Ovary (tissue), 9 donors: Measurements from ENCODE around the gene PLBD2. TPM values are rescaled to one million over a fixed set of nuclear protein-coding genes. Genes with fewer than 3 reads are reported as not detected.

ENCODE experiments used
- DNase-seq, 5 donors: peaks; one replicate each; pipeline ENCODE4 v3.0.0-alpha.2; 2019 to 2020
- H3K27ac ChIP-seq, 2 donors: fragments of 200-600 bp; one replicate each; pipeline versions ENCODE4 v1.5.1 to v1.8.0; 2019 to 2022
- H3K27me3 ChIP-seq: fragments of 200-600 bp; one replicate; pipeline ENCODE4 v1.8.0; 2022
- H3K36me3 ChIP-seq: fragments of 200-600 bp; sonication (generic); one replicate; pipeline ENCODE4 v1.5.1; 2019
- H3K4me1 ChIP-seq: one replicate; pipeline ENCODE4 v1.8.1; 2013; ENCODE audit warnings: mild to moderate bottlenecking, moderate library complexity; ENCODE audit not compliant: insufficient read depth
- H3K4me3 ChIP-seq: fragments of 200-600 bp; sonication (generic); one replicate; pipeline ENCODE4 v1.5.1; 2017
- H3K9me3 ChIP-seq, 2 donors: fragments of 200-600 bp in 1 of 2; sonication (generic) in 1 of 2; one replicate each; pipeline versions ENCODE4 v1.5.1 to v1.8.1; 2013 to 2019; ENCODE audit warnings: mild to moderate bottlenecking in 1 of 2, moderate library complexity in 1 of 2
- CTCF ChIP-seq, 3 donors: fragments of 450-650 bp in 2 of 3; fragments of 200-600 bp in 1 of 3; IDR thresholded peaks; one replicate each; pipeline versions ENCODE4 v1.5.1 to v1.8.0; 2016 to 2022; ENCODE audit warnings: antibody characterized with exemption in 3 of 3, mild to moderate bottlenecking in 1 of 3
- EP300 ChIP-seq: sonication (generic); formaldehyde crosslinking; IDR thresholded peaks from one replicate; pipeline ENCODE4 v1.6.1; 2017; ENCODE audit warnings: antibody characterized with exemption
- POLR2A ChIP-seq: fragments of 450-650 bp; IDR thresholded peaks from one replicate; pipeline ENCODE4 v1.6.1; 2017; ENCODE audit warnings: antibody characterized with exemption, mild to moderate bottlenecking, moderate library complexity
- WGBS, 3 donors: extraction: QIAGEN DNeasy Blood & Tissue Kit in 1 of 3; methylation state at CpG; one replicate each; pipeline versions ENCODE4 v1.1.5 to v1.1.7; 2013 to 2017; 5-methylcytosine and 5-hydroxymethylcytosine counted together
- intact Hi-C, 4 donors: fragments of 100-400 bp; cut with DNase I; formaldehyde crosslinking; loops; one replicate each; pipeline versions ENCODE4 v1.11.0 to v1.15.1; 2022 to 2023
- polyA plus RNA-seq, 2 donors: library from polyadenylated mRNA; stranded (reverse); fragments of 200-250 nt in 1 of 2; fragments of 350-450 nt in 1 of 2; fragmentation: Illumina TruSeq in 1 of 2; extraction: RNeasy Lipid Tissue Mini Kit (QIAGEN cat#74804) in 1 of 2; gene quantifications; one replicate each; pipeline ENCODE4 v1.2.3, GENCODE V29; 2013 to 2014
- total RNA-seq, 7 donors: library from RNA; depleted of rRNA in 2 of 7; stranded (reverse); fragments of >200 nt in 2 of 7; fragmentation: NEBNext Ultra II Directional in 3 of 7; extraction: Animal tissue kit (Norgen Biotek cat#: 25700) in 3 of 7; gene quantifications; one replicate each; pipeline versions ENCODE4 v1.1.0 to v1.2.4, GENCODE V29; 2016 to 2023
- donor health status: DM: no; HTN: no; CAD: no; lungs with moderate emphysema.
- donor health status: DM: no; HTN: no; CAD: no.
- donor health status: Bipolar disorder and iron deficiency.
- donor health status: DM: yes; HTN: yes; CAD: no.
- donor health status: DM: no; HTN: no; CAD: no.
- donor health status: DM: yes; HTN: yes; CAD: no.

The PLBD2 gene
- total and polyA plus RNA-seq, 9 donors: 31.5 to 135 (median 81.9) TPM

- TF ChIP-seq CTCF (IDR thresholded peaks at IDR 0.05) (no peak), EP300 (no peak), POLR2A (no peak)
- no peak for DNase-seq
- Histone ChIP-seq H3K4me1 (peaks cover 5% of the 10 kb centered on the region), H3K27ac (no peak overlapping the region), H3K9me3 (no peaks in the 10 kb centered on the region), H3K27me3 (no peaks in the 10 kb centered on the region), H3K36me3 (no peaks in the 10 kb centered on the region), H3K4me3 (no peak overlapping the region)
- intact Hi-C loops: loop anchor here in 1 of 4 donors (10.0 kb wide), 1 partner anchor 174 kb away; no protein-coding TSS in a partner anchor
- 85 to 88% (median 87%) methylated on average over 4 of the region's 4 CpGs for WGBS, 3 donors
These were observed 9.9 kb downstream of the PLBD2 start for GRCh38 chr12:113368331-113368730.

- H3K4me1 ChIP-seq: peaks cover 5% of the 10 kb centered on the region
- TF ChIP-seq CTCF (IDR thresholded peaks at IDR 0.05) (no peak), POLR2A (no peak), EP300 (no peak)
- 58 to 69% (median 61%) methylated on average over 6 of the region's 6 CpGs for WGBS, 3 donors
- intact Hi-C loops: loop anchor here in 1 of 4 donors (10.0 kb wide), 1 partner anchor 175 kb away; no protein-coding TSS in a partner anchor
- H3K27ac ChIP-seq: no peak overlapping the region
- H3K36me3 ChIP-seq: no peaks in the 10 kb centered on the region
- no peak overlapping the region for H3K4me3 ChIP-seq
- H3K9me3 ChIP-seq: no peaks in the 10 kb centered on the region
- H3K27me3 ChIP-seq: no peaks in the 10 kb centered on the region
- DNase-seq: no peak
These were observed 11.1 kb downstream of the PLBD2 start for GRCh38 chr12:113369391-113369985.

- H3K4me1 ChIP-seq: no peaks in the 10 kb centered on the region
- 77 to 82% (median 82%) methylated on average over 7 of the region's 7 CpGs for WGBS, 3 donors
- H3K4me3 ChIP-seq: no peak overlapping the region
- TF ChIP-seq EP300 (no peak), CTCF (IDR thresholded peaks at IDR 0.05) (no peak)
- no peak for DNase-seq
- H3K27me3 ChIP-seq: no peaks in the 10 kb centered on the region
- no peak overlapping the region for H3K27ac ChIP-seq
- H3K9me3 ChIP-seq: no peaks in the 10 kb centered on the region
- intact Hi-C loops: no loop called here
- H3K36me3 ChIP-seq: no peaks in the 10 kb centered on the region
These were observed 12.7 kb downstream of the PLBD2 start for GRCh38 chr12:113370923-113371682.

GRCh38 chr12:113371808-113372207 is 13.4 kb downstream of the PLBD2 start:
- WGBS, 3 donors: 93 to 97% (median 97%) methylated on average over 6 of the region's 6 CpGs
- Histone ChIP-seq H3K4me3 (no peak overlapping the region), H3K9me3 (no peaks in the 10 kb centered on the region), H3K27me3 (no peaks in the 10 kb centered on the region), H3K36me3 (no peaks in the 10 kb centered on the region), H3K4me1 (no peaks in the 10 kb centered on the region), H3K27ac (no peak overlapping the region)
- DNase-seq: no peak
- intact Hi-C loops: no loop called here
- TF ChIP-seq POLR2A (no peak), CTCF (IDR thresholded peaks at IDR 0.05) (no peak), EP300 (no peak)
